HepG2 (cell line): ENCODE results near the gene DCD. TPM values are rescaled to one million over a fixed set of nuclear protein-coding genes. Genes with fewer than 3 reads are reported as not detected.
A peak's percentile ranks its signal among the peaks of the same experiment; 100 is the strongest.

ENCODE experiments used
- ATAC-seq: fragments of 200-7000 bp; cut with Tn5 transposase; 3 replicates; pipeline ENCODE4 v1.9.1; 2020; ENCODE audit warnings: mild to moderate bottlenecking, moderate library complexity
- BruUV-seq: library from RNA; stranded (reverse); fragments of 400-500 nt; replicated peaks from 2 replicates; lab custom pipeline; 2021; lab: Mats Ljungman, UMichigan
- CTCF ChIA-PET: fragments of 300-600 bp; formaldehyde crosslinking; extraction: SDS; loops from one replicate; lab custom pipeline; 2021; ENCODE audit warnings: low total read pairs, inconsistent platforms, low intra/inter-chr PET ratio; lab: Yijun Ruan, JAX
- POLR2A ChIA-PET: fragments of 350-600 bp; sonication (Branson Sonifier 250); formaldehyde crosslinking; loops from one replicate; lab custom pipeline; 2020; ENCODE audit warnings: antibody characterized with exemption, inconsistent platforms; lab: Yijun Ruan, JAX
- DNase-seq: peaks from one replicate; pipeline ENCODE4 v3.0.0-alpha.2; 2015; ENCODE audit warnings: low spot score
- FAIRE-seq: peaks from 3 replicates; lab custom pipeline; 2011; peaks lifted over from hg19 to GRCh38; lab: Jason Lieb, UNC
- H2AFZ ChIP-seq: one replicate; pipeline ENCODE4 v1.6.1; 2011; ENCODE audit warnings: low read length, inconsistent platforms
- H3K27ac ChIP-seq: fragments of 300-600 bp; 3 replicates; pipeline ENCODE4 v1.8.0; 2011; ENCODE audit warnings: mixed run types, mild to moderate bottlenecking, mixed read lengths, low read length, inconsistent platforms; ENCODE audit not compliant: insufficient read depth; ENCODE audit errors: extremely low read length
- H3K27me3 ChIP-seq, 2 experiments: fragments of 200-600 bp in 1 of 2; 2 replicates in 1 of 2; 3 replicates in 1 of 2; pipeline versions ENCODE4 v1.6.0 to v1.8.0; 2011; ENCODE audit warnings: low read length in 2 of 2, mild to moderate bottlenecking in 2 of 2, moderate library complexity in 2 of 2, inconsistent platforms in 1 of 2; ENCODE audit not compliant: insufficient read depth in 2 of 2, control insufficient read depth in 1 of 2
- H3K36me3 ChIP-seq, 2 experiments: fragments of 200-600 bp in 1 of 2; replicated peaks in 1 of 2; 2 replicates in 1 of 2; 3 replicates in 1 of 2; pipeline versions ENCODE4 v1.5.1 to v1.8.0; 2011; ENCODE audit warnings: low read length in 2 of 2, inconsistent platforms in 1 of 2; ENCODE audit not compliant: insufficient read depth in 2 of 2, control insufficient read depth in 1 of 2
- H3K4me1 ChIP-seq: 2 replicates; pipeline ENCODE4 v1.5.1; 2012; ENCODE audit warnings: low read length, inconsistent platforms; ENCODE audit not compliant: insufficient read depth
- H3K4me2 ChIP-seq: 2 replicates; pipeline ENCODE4 v1.6.0; 2011; ENCODE audit warnings: low read depth, low read length, inconsistent platforms
- H3K4me3 ChIP-seq, 3 experiments: fragments of 200-600 bp in 1 of 3; sonication (generic), shearing (Covaris generic) in 1 of 3; replicated peaks in 1 of 3; 2 replicates each; pipeline ENCODE4 v1.5.1; 2011 to 2016; ENCODE audit warnings: low read length in 3 of 3, inconsistent platforms in 2 of 3, low read depth in 2 of 3, mild to moderate bottlenecking in 2 of 3, control low read depth in 1 of 3, mixed read lengths in 1 of 3; ENCODE audit not compliant: insufficient read depth in 1 of 3
- H3K79me2 ChIP-seq: one replicate; pipeline ENCODE4 v1.6.1; 2011; ENCODE audit warnings: low read length, inconsistent platforms; ENCODE audit not compliant: insufficient read depth
- H3K9ac ChIP-seq: 2 replicates; pipeline ENCODE4 v1.6.0; 2011; ENCODE audit warnings: mild to moderate bottlenecking, low read depth, low read length, inconsistent platforms; ENCODE audit not compliant: insufficient read depth
- H3K9me3 ChIP-seq: 2 replicates; pipeline ENCODE4 v1.5.1; 2012; ENCODE audit warnings: mild to moderate bottlenecking, low read length
- H4K20me1 ChIP-seq: 2 replicates; pipeline ENCODE4 v1.6.0; 2011; ENCODE audit warnings: inconsistent platforms, mild to moderate bottlenecking, low read length, moderate library complexity; ENCODE audit not compliant: insufficient read depth
- ATF7 ChIP-seq, 2 experiments: fragments of 450-650 bp in 1 of 2; sonication (generic) in 1 of 2; formaldehyde crosslinking in 1 of 2; IDR thresholded peaks; 2 replicates each; pipeline versions ENCODE4 v1.4.0 to v1.6.1; 2016 to 2020; ENCODE audit warnings: antibody characterized with exemption in 1 of 2, mild to moderate bottlenecking in 1 of 2, missing genetic modification reagents in 1 of 2
- HHEX ChIP-seq: IDR thresholded peaks from 2 replicates; pipeline ENCODE4 v1.6.1; 2016; ENCODE audit warnings: control low read depth
- NCOA1 ChIP-seq: sonication (generic); formaldehyde crosslinking; IDR thresholded peaks from 2 replicates; pipeline ENCODE4 v1.9.0; 2021; ENCODE audit warnings: missing genetic modification reagents
- RAD21 ChIP-seq: fragments of 450-650 bp; formaldehyde crosslinking; IDR thresholded peaks from 2 replicates; pipeline ENCODE4 v1.5.0; 2020; ENCODE audit warnings: mild to moderate bottlenecking
- SOX5 ChIP-seq: IDR thresholded peaks from 2 replicates; pipeline ENCODE4 v1.6.1; 2016; ENCODE audit warnings: borderline replicate concordance
- TBX2 ChIP-seq: sonication (generic); formaldehyde crosslinking; IDR thresholded peaks from 2 replicates; pipeline ENCODE4 v1.5.0; 2020; ENCODE audit warnings: missing genetic modification reagents, mild to moderate bottlenecking, borderline replicate concordance
- ZNF180 ChIP-seq: sonication (generic); formaldehyde crosslinking; IDR thresholded peaks from 2 replicates; pipeline ENCODE4 v1.4.0; 2020; ENCODE audit warnings: low read depth, missing genetic modification reagents, borderline replicate concordance
- ZNF766 ChIP-seq: sonication (generic); formaldehyde crosslinking; IDR thresholded peaks from 2 replicates; pipeline ENCODE4 v1.5.0; 2020; ENCODE audit warnings: missing genetic modification reagents, borderline replicate concordance
- WGBS: methylation state at CpG from one replicate; pipeline ENCODE4 v1.1.6; 2017; ENCODE audit warnings: low lambda C conversion rate; 5-methylcytosine and 5-hydroxymethylcytosine counted together
- in situ Hi-C: cut with HindIII; loops from 2 replicates; pipeline ENCODE4 v1.10.0; 2017; ENCODE audit warnings: low pct_unique_long_range_greater_than_20kb; ENCODE audit not compliant: extremely low pct_ligation_motif_present
- intact Hi-C: fragments of 100-400 bp; cut with micrococcal nuclease; formaldehyde crosslinking; loops from one replicate; pipeline ENCODE4 v1.10.0; 2022; ENCODE audit not compliant: unreplicated experiment
- polyA plus RNA-seq, 8 experiments: library from polyadenylated mRNA; depleted of rRNA in 3 of 8; stranded (reverse) in 7 of 8; unstranded in 1 of 8; fragments of >200 nt; fragmentation: Illumina TruSeq in 4 of 8; extraction: Trizol in 4 of 8; gene quantifications; 2 replicates each; pipeline versions ENCODE4 v1.2.1 to v1.2.3, GENCODE V29; 2011 to 2016; ENCODE audit warnings: low read depth in 4 of 8, missing spikeins in 1 of 8, mixed read lengths in 1 of 8; ENCODE audit not compliant: insufficient read depth in 1 of 8
- total RNA-seq, 5 experiments: library from RNA; depleted of rRNA; stranded (reverse); fragments of >200 nt; fragmentation: Illumina TruSeq; extraction: Trizol; gene quantifications; 2 replicates each; pipeline ENCODE4 v1.2.3, GENCODE V29; 2016; ENCODE audit warnings: low read depth in 1 of 5
- TF ChIP-seq, protein P1 (sequence below): sonication (generic); formaldehyde crosslinking; IDR thresholded peaks from 2 replicates; pipeline ENCODE4 v1.4.0; 2020; ENCODE audit warnings: missing genetic modification reagents
- TF ChIP-seq, protein P2 (sequence below): sonication (generic); formaldehyde crosslinking; IDR thresholded peaks from 2 replicates; pipeline ENCODE4 v1.4.0; 2020; ENCODE audit warnings: missing genetic modification reagents

The DCD gene
- total and polyA plus RNA-seq, 2 of the 13 experiments (the other 11 are each of a cell fraction or from before 2014, with no cell fraction given): not detected

DNA sequence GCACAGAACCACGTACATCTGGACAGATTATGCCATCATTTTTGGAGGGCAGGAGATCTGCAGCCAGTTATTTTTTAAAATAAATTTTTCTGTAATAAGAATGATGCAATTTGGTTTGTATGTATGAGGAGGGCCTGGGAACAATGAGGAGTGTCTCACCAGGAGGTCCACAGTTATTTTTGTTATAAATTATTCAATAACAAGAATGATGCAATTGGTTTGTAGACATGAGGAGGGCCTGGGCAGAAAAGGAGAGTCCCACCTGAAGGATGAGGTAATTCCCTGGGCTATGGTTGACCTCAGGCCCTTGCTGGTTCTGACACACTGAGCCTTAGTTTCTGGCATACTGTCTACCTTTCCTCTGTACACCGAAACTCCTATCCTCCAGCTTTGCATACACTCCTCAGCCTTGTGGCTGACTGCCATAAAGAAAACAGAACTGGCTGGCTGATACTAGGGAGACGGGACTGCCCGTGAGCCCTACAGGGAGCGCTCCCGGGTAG is 9.0 kb upstream of the DCD start:
- Histone ChIP-seq H3K9ac (no peak overlapping the region), H3K79me2 (no peaks in the 10 kb centered on the region), H3K9me3 (no peaks in the 10 kb centered on the region), H3K36me3 (no peaks in the 10 kb centered on the region), H3K4me3 (no peak overlapping the region), H3K4me2 (no peak overlapping the region), H3K27me3 (peaks cover 0 to 18% of the 10 kb centered on the region in 2 experiments; a peak in 2 of 5 replicates), H3K27ac (no peak overlapping the region), H4K20me1 (no peaks in the 10 kb centered on the region), H3K4me1 (no peaks in the 10 kb centered on the region), H2AFZ (no peak overlapping the region)
- in situ Hi-C loops: no loop called here
- CTCF ChIA-PET: no interaction called here
- intact Hi-C loops: no loop called here
- POLR2A ChIA-PET: no interaction called here
- 21% methylated on average over 6 of the region's 6 CpGs for WGBS
- FAIRE-seq (no peak), ATAC-seq (no peak), DNase-seq (no peak)
- no TSS peak for BruUV-seq
- TF ChIP-seq ATF7 (IDR thresholded peaks at IDR 0.05) (0 out of 2 replicates have a peak, but pooled peaks have one; percentile 3), ATF7 (CRISPR knock-in tag; IDR thresholded peaks at IDR 0.05) (no peak), HHEX (no peak)

DNA sequence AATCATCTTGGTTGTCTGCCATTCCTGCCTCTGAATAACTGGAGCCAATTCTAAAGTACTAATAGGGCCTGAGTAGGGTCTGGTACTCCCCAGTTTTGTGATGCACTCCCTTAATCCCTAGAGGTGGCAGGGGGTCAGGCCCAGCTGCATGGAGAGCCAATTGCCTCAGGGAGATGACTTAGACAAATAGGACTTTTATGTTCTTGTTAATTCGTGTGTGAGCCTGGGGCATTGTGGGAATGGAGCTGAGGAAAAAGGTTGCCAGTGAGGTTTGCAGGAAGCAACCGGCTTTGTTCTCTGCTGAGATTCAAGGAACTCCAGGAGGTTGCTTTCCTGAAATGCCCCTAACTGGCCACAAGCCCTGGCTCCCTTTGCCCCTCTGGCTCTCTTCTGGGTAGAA is 6.8 kb upstream of the DCD start:
- peaks cover 0 to 18% of the 10 kb centered on the region in 2 experiments; a peak in 3 of 5 replicates for H3K27me3 ChIP-seq
- H4K20me1 ChIP-seq: no peaks in the 10 kb centered on the region
- H3K9ac ChIP-seq: no peak overlapping the region
- intact Hi-C loops: no loop called here
- in situ Hi-C loops: no loop called here
- TF ChIP-seq TBX2 (CRISPR knock-in tag): no peak
- no peak for TF ChIP-seq ZNF180
- TF ChIP-seq ZNF766 (CRISPR knock-in tag): no peak
- no peak for TF ChIP-seq SOX5
- no peak for TF ChIP-seq NCOA1 (CRISPR knock-in tag)
- TF ChIP-seq RAD21: no peak
- TF ChIP-seq, protein P1, sequence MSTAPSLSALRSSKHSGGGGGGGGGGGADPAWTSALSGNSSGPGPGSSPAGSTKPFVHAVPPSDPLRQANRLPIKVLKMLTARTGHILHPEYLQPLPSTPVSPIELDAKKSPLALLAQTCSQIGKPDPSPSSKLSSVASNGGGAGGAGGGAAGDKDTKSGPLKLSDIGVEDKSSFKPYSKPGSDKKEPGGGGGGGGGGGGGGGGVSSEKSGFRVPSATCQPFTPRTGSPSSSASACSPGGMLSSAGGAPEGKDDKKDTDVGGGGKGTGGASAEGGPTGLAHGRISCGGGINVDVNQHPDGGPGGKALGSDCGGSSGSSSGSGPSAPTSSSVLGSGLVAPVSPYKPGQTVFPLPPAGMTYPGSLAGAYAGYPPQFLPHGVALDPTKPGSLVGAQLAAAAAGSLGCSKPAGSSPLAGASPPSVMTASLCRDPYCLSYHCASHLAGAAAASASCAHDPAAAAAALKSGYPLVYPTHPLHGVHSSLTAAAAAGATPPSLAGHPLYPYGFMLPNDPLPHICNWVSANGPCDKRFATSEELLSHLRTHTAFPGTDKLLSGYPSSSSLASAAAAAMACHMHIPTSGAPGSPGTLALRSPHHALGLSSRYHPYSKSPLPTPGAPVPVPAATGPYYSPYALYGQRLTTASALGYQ: no peak
- TF ChIP-seq, protein P2, sequence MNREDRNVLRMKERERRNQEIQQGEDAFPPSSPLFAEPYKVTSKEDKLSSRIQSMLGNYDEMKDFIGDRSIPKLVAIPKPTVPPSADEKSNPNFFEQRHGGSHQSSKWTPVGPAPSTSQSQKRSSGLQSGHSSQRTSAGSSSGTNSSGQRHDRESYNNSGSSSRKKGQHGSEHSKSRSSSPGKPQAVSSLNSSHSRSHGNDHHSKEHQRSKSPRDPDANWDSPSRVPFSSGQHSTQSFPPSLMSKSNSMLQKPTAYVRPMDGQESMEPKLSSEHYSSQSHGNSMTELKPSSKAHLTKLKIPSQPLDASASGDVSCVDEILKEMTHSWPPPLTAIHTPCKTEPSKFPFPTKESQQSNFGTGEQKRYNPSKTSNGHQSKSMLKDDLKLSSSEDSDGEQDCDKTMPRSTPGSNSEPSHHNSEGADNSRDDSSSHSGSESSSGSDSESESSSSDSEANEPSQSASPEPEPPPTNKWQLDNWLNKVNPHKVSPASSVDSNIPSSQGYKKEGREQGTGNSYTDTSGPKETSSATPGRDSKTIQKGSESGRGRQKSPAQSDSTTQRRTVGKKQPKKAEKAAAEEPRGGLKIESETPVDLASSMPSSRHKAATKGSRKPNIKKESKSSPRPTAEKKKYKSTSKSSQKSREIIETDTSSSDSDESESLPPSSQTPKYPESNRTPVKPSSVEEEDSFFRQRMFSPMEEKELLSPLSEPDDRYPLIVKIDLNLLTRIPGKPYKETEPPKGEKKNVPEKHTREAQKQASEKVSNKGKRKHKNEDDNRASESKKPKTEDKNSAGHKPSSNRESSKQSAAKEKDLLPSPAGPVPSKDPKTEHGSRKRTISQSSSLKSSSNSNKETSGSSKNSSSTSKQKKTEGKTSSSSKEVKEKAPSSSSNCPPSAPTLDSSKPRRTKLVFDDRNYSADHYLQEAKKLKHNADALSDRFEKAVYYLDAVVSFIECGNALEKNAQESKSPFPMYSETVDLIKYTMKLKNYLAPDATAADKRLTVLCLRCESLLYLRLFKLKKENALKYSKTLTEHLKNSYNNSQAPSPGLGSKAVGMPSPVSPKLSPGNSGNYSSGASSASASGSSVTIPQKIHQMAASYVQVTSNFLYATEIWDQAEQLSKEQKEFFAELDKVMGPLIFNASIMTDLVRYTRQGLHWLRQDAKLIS (CRISPR knock-in tag): no peak
- H3K27ac ChIP-seq: no peak overlapping the region
- FAIRE-seq (no peak), ATAC-seq (no peak), DNase-seq (no peak)
- H3K36me3 ChIP-seq: no peaks in the 10 kb centered on the region
- no peak overlapping the region for H3K4me2 ChIP-seq
- H2AFZ ChIP-seq: no peak overlapping the region
- BruUV-seq: no TSS peak
- H3K79me2 ChIP-seq: no peaks in the 10 kb centered on the region
- no peak overlapping the region for H3K4me3 ChIP-seq
- ChIA-PET POLR2A (no interaction called here), CTCF (no interaction called here)
- H3K9me3 ChIP-seq: no peaks in the 10 kb centered on the region
- H3K4me1 ChIP-seq: no peaks in the 10 kb centered on the region
- 25% methylated on average over 2 of the region's 2 CpGs for WGBS
